ENCODE results near the gene DENND5A. TPM values are rescaled to one million over a fixed set of nuclear protein-coding genes. Genes with fewer than 3 reads are reported as not detected.
"Not testable (repeated sequence)": the region's sequence is repeated elsewhere in the genome, so short reads cannot be mapped to it uniquely, and the experiment has no call there.

DENND5A gene
- total and polyA plus RNA-seq, 10 of the 15 experiments (the other 5 are each of a cell fraction or from before 2014, with no cell fraction given), result 15.6 to 157 (median 85.1) TPM

DNA sequence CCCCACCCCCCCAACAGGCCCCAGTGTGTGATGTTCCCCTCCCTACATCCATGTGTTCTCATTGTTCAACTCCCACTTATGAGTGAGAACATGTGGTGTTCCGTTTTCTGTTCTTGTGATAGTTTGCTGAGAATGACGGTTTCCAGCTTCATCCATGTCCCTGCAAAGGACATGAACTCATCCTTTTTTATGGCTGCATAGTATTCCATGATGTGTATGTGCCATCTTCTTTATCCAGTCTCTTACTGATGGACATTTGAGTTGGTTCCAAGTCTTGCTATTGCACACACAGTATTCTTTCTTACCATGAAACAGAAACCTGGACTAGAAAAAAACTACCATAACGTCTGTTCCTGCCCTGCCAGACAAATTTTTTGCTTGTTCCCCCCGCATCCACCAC, 6.9 kb downstream of the DENND5A start:
- H4K20me1 ChIP-seq (ENCODE audit: control insufficient read depth, insufficient read depth); CTCF ChIA-PET; intact Hi-C loops (cut with micrococcal nuclease; ENCODE audit: unreplicated experiment); RAD21 ChIA-PET (ENCODE audit: unreplicated experiment); SMC1A ChIA-PET (ENCODE audit: uncharacterized antibody, unreplicated experiment); H3K36me3 ChIP-seq (ENCODE audit: control insufficient read depth in 2 of 2, insufficient read depth in 2 of 2, low read length in 1 of 2); FAIRE-seq; H3K4me3 ChIP-seq; DNase-seq (ENCODE audit: low read depth, low spot score); H3K27me3 ChIP-seq (replicated peaks in 1 of 2; ENCODE audit: control insufficient read depth in 2 of 2, insufficient read depth in 2 of 2, low read length in 1 of 2); H2AFZ ChIP-seq (ENCODE audit: control insufficient read depth, low read depth, low read length); H3K27ac ChIP-seq (ENCODE audit: control insufficient read depth, insufficient read depth); H3K4me1 ChIP-seq (ENCODE audit: control insufficient read depth, insufficient read depth, low read length); H3K9ac ChIP-seq (ENCODE audit: control insufficient read depth, insufficient read depth, low read length); H3K9me3 ChIP-seq (replicated peaks; ENCODE audit: control insufficient read depth, insufficient read depth, low read length); ATAC-seq; in situ Hi-C loops (cut with MboI); POLR2A ChIA-PET; H3K4me2 ChIP-seq (ENCODE audit: control insufficient read depth, insufficient read depth): not testable (repeated sequence)
- TSS peak; percentile 56 for BruUV-seq (replicated peaks)
- WGBS (ENCODE audit: insufficient coverage, insufficient replicate concordance, low lambda C conversion rate, missing lambda C conversion rate), result 98% methylated on average over 4 of the region's 4 CpGs
- H3K79me2 ChIP-seq (ENCODE audit: control insufficient read depth, insufficient read depth, low read length), result peaks cover 31% of the 10 kb centered on the region

DNA sequence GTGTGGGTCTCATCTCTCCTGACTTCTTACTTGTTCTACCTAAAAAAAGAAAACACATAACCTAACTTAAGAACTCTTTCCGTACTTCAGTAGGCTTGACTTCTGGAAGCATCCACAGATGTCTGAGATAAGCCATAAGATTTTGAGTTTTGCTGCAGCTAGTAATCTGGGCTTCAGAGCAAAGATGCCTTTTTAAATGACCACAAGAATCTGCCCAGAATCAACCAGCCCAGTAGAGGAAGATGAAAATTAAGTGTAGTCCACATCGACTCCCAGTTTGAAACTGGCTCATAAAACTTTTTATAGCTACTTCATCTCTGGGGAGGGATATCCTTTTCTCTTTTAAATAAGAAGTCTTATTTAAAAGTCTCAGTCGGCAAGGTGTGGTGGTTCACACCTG, 10.7 kb downstream of the DENND5A start:
- ChIA-PET SMC1A (ENCODE audit: uncharacterized antibody, unreplicated experiment) (interaction anchor here (1.2 kb wide), 1 partner anchor 45 kb away, joined by 5 read pairs; no protein-coding TSS in a partner anchor), CTCF (interaction anchor here (0.7 to 1.5 kb wide), 3 partner anchors 9 to 194 kb away, joined by 3 to 4 read pairs (median 3); no protein-coding TSS in a partner anchor), RAD21 (ENCODE audit: unreplicated experiment) (no interaction called here), POLR2A (no interaction called here)
- DNase-seq (ENCODE audit: low read depth, low spot score) (no peak), FAIRE-seq (no peak), ATAC-seq (no peak)
- Histone ChIP-seq H3K27me3 (replicated peaks in 1 of 2; ENCODE audit: control insufficient read depth in 2 of 2, insufficient read depth in 2 of 2, low read length in 1 of 2) (no peaks in the 10 kb centered on the region), H3K36me3 (ENCODE audit: control insufficient read depth in 2 of 2, insufficient read depth in 2 of 2, low read length in 1 of 2) (no peaks in the 10 kb centered on the region), H3K9ac (ENCODE audit: control insufficient read depth, insufficient read depth, low read length) (no peak overlapping the region), H3K9me3 (replicated peaks; ENCODE audit: control insufficient read depth, insufficient read depth, low read length) (no peaks in the 10 kb centered on the region), H3K4me2 (ENCODE audit: control insufficient read depth, insufficient read depth) (no peak overlapping the region), H3K79me2 (ENCODE audit: control insufficient read depth, insufficient read depth, low read length) (peaks cover 5% of the 10 kb centered on the region), H4K20me1 (ENCODE audit: control insufficient read depth, insufficient read depth) (no peaks in the 10 kb centered on the region), H3K4me1 (ENCODE audit: control insufficient read depth, insufficient read depth, low read length) (peaks cover 14% of the 10 kb centered on the region), H3K27ac (ENCODE audit: control insufficient read depth, insufficient read depth) (no peak overlapping the region), H3K4me3 (no peak overlapping the region), H2AFZ (ENCODE audit: control insufficient read depth, low read depth, low read length) (no peak overlapping the region)
- intact Hi-C loops (cut with micrococcal nuclease; ENCODE audit: unreplicated experiment) (no loop called here), in situ Hi-C loops (cut with MboI) (no loop called here)
- WGBS (ENCODE audit: insufficient coverage, insufficient replicate concordance, low lambda C conversion rate, missing lambda C conversion rate), result 100% methylated on average over 3 of the region's 3 CpGs
- no TSS peak for BruUV-seq (replicated peaks)
- no peak for TF ChIP-seq PRDM15 (CRISPR knock-in tag; IDR thresholded peaks at IDR 0.05)
- TF ChIP-seq, protein P1, sequence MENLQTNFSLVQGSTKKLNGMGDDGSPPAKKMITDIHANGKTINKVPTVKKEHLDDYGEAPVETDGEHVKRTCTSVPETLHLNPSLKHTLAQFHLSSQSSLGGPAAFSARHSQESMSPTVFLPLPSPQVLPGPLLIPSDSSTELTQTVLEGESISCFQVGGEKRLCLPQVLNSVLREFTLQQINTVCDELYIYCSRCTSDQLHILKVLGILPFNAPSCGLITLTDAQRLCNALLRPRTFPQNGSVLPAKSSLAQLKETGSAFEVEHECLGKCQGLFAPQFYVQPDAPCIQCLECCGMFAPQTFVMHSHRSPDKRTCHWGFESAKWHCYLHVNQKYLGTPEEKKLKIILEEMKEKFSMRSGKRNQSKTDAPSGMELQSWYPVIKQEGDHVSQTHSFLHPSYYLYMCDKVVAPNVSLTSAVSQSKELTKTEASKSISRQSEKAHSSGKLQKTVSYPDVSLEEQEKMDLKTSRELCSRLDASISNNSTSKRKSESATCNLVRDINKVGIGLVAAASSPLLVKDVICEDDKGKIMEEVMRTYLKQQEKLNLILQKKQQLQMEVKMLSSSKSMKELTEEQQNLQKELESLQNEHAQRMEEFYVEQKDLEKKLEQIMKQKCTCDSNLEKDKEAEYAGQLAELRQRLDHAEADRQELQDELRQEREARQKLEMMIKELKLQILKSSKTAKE (IDR thresholded peaks at IDR 0.05; ENCODE audit: low read depth, poor library complexity, severe bottlenecking), result no peak
- TF ChIP-seq ELK1 (IDR thresholded peaks at IDR 0.05; ENCODE audit: low read depth, low read length), result no peak
- no peak for TF ChIP-seq POLR2AphosphoS2 (IDR thresholded peaks at IDR 0.05; ENCODE audit: low read depth, low read length)
- TF ChIP-seq ZNF622 (IDR thresholded peaks at IDR 0.05), result no peak
- TF ChIP-seq CREM (IDR thresholded peaks at IDR 0.05; ENCODE audit: low read depth), result no peak
- TF ChIP-seq NFXL1 (IDR thresholded peaks at IDR 0.05; ENCODE audit: borderline replicate concordance), result no peak
- no peak for TF ChIP-seq IKZF2 (IDR thresholded peaks at IDR 0.05)
- TF ChIP-seq SUPT20H (IDR thresholded peaks at IDR 0.05; ENCODE audit: borderline replicate concordance, control insufficient read depth, low read depth, low read length), result no peak
- TF ChIP-seq ESRRA (IDR thresholded peaks at IDR 0.05; ENCODE audit: low read length), result no peak
- TF ChIP-seq CBFB (IDR thresholded peaks at IDR 0.05; ENCODE audit: low read depth), result no peak
- TF ChIP-seq SMAD5 (IDR thresholded peaks at IDR 0.05; ENCODE audit: low read depth), result no peak
